ENCODE results near the gene DCST1. TPM values are rescaled to one million over a fixed set of nuclear protein-coding genes. Genes with fewer than 3 reads are reported as not detected.

DCST1 gene
- total and polyA plus RNA-seq, 2 of the 13 experiments (the other 11 are each of a cell fraction or from before 2014, with no cell fraction given), result 0.04 TPM; not detected in 1

DNA sequence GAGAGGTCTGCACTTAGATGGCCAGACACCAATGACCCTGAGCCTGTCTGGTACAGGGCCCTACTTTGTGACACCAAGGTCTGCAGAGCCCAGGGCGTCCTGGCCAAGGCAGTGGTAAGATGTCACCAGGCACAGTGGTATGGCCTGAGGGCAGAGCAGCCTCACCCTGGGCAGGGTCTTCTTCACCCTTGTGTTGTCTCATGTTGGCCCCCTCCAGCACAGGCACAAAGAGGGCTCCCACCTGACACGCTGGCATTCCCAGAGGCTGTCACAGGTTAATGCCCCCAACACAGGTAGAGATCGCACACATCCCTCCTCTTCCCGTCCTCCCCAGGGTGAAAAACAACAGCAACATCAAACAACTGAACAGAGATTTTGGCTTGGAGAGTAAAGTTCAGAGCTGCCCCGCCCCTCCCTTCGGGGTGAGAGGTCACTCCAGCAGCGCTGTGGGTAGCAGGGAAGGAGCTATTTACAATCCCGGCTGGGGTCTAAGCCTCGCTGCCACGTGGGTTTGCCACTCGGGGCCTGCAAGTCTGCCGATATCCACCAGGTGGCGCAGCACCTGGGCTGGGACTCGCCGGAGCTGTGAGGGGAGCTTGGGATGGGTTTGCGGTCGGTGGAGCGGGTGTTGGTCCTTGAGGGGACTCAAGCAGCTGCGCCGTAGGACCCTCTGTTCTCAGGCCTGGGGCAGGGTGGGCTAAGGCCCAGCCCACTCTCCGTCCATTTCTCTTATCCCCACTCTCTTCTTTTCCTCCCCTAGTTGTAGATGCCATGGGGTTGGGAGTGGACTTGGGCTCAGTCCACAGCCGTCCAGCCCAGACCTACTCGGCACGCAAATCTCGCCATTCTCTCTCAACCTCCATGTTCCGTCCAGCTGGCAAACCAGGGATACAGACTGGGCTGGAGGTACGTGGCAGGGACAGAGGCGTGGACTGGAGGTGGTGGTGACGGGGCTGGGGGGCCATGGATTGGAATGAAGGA, 57.7 kb downstream of the DCST1 start (continued):
- TF ChIP-seq, protein P1, sequence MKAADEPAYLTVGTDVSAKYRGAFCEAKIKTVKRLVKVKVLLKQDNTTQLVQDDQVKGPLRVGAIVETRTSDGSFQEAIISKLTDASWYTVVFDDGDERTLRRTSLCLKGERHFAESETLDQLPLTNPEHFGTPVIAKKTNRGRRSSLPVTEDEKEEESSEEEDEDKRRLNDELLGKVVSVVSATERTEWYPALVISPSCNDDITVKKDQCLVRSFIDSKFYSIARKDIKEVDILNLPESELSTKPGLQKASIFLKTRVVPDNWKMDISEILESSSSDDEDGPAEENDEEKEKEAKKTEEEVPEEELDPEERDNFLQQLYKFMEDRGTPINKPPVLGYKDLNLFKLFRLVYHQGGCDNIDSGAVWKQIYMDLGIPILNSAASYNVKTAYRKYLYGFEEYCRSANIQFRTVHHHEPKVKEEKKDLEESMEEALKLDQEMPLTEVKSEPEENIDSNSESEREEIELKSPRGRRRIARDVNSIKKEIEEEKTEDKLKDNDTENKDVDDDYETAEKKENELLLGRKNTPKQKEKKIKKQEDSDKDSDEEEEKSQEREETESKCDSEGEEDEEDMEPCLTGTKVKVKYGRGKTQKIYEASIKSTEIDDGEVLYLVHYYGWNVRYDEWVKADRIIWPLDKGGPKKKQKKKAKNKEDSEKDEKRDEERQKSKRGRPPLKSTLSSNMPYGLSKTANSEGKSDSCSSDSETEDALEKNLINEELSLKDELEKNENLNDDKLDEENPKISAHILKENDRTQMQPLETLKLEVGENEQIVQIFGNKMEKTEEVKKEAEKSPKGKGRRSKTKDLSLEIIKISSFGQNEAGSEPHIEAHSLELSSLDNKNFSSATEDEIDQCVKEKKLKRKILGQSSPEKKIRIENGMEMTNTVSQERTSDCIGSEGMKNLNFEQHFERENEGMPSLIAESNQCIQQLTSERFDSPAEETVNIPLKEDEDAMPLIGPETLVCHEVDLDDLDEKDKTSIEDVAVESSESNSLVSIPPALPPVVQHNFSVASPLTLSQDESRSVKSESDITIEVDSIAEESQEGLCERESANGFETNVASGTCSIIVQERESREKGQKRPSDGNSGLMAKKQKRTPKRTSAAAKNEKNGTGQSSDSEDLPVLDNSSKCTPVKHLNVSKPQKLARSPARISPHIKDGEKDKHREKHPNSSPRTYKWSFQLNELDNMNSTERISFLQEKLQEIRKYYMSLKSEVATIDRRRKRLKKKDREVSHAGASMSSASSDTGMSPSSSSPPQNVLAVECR (CRISPR knock-in tag; IDR thresholded peaks at IDR 0.05; ENCODE audit: borderline replicate concordance), result peak; percentile 83
- TF ChIP-seq ETV6 (CRISPR knock-in tag; conservative IDR thresholded peaks at IDR 0.05) (no peak), KMT2A (CRISPR knock-in tag; IDR thresholded peaks at IDR 0.05) (peak; percentile 43; the same call in 1 of the 2 replicates), TRIM24 (CRISPR knock-in tag; IDR thresholded peaks at IDR 0.05) (0 out of 2 replicates have a peak, but pooled peaks have one; percentile 25), HIVEP1 (CRISPR knock-in tag; IDR thresholded peaks at IDR 0.05) (peak; percentile 49; the same call in 1 of the 2 replicates), FOXP1 (IDR thresholded peaks at IDR 0.05) (no peak), FOXP1 (CRISPR knock-in tag; IDR thresholded peaks at IDR 0.05) (peak; percentile 80), KDM5B (CRISPR knock-in tag; IDR thresholded peaks at IDR 0.05; ENCODE audit: borderline replicate concordance) (no peak), KDM2A (CRISPR knock-in tag; IDR thresholded peaks at IDR 0.05; ENCODE audit: borderline replicate concordance, low read depth) (peak; percentile 84)
- TF ChIP-seq, protein P2, sequence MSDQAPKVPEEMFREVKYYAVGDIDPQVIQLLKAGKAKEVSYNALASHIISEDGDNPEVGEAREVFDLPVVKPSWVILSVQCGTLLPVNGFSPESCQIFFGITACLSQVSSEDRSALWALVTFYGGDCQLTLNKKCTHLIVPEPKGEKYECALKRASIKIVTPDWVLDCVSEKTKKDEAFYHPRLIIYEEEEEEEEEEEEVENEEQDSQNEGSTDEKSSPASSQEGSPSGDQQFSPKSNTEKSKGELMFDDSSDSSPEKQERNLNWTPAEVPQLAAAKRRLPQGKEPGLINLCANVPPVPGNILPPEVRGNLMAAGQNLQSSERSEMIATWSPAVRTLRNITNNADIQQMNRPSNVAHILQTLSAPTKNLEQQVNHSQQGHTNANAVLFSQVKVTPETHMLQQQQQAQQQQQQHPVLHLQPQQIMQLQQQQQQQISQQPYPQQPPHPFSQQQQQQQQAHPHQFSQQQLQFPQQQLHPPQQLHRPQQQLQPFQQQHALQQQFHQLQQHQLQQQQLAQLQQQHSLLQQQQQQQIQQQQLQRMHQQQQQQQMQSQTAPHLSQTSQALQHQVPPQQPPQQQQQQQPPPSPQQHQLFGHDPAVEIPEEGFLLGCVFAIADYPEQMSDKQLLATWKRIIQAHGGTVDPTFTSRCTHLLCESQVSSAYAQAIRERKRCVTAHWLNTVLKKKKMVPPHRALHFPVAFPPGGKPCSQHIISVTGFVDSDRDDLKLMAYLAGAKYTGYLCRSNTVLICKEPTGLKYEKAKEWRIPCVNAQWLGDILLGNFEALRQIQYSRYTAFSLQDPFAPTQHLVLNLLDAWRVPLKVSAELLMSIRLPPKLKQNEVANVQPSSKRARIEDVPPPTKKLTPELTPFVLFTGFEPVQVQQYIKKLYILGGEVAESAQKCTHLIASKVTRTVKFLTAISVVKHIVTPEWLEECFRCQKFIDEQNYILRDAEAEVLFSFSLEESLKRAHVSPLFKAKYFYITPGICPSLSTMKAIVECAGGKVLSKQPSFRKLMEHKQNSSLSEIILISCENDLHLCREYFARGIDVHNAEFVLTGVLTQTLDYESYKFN (CRISPR knock-in tag; conservative IDR thresholded peaks at IDR 0.05), result peak; percentile 94
- TF ChIP-seq, protein P3, sequence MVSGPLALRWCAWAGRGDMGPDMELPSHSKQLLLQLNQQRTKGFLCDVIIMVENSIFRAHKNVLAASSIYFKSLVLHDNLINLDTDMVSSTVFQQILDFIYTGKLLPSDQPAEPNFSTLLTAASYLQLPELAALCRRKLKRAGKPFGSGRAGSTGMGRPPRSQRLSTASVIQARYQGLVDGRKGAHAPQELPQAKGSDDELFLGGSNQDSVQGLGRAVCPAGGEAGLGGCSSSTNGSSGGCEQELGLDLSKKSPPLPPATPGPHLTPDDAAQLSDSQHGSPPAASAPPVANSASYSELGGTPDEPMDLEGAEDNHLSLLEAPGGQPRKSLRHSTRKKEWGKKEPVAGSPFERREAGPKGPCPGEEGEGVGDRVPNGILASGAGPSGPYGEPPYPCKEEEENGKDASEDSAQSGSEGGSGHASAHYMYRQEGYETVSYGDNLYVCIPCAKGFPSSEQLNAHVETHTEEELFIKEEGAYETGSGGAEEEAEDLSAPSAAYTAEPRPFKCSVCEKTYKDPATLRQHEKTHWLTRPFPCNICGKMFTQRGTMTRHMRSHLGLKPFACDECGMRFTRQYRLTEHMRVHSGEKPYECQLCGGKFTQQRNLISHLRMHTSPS (CRISPR knock-in tag; IDR thresholded peaks at IDR 0.05; ENCODE audit: low read depth), result peak; percentile 75; the same call in 1 of the 2 replicates
- TF ChIP-seq, protein P4, sequence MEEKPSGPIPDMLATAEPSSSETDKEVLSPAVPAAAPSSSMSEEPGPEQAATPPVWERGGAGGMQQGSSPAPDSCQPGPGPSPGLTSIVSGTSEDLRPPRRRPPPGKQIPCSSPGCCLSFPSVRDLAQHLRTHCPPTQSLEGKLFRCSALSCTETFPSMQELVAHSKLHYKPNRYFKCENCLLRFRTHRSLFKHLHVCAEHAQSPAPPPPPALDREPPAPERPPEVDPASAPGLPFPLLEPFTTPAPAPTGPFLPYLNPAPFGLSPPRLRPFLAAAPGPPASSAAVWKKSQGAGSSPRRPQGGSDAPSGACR (CRISPR knock-in tag; IDR thresholded peaks at IDR 0.05), result peak; percentile 93; the same call in 1 of the 2 replicates
- TF ChIP-seq, protein P5, sequence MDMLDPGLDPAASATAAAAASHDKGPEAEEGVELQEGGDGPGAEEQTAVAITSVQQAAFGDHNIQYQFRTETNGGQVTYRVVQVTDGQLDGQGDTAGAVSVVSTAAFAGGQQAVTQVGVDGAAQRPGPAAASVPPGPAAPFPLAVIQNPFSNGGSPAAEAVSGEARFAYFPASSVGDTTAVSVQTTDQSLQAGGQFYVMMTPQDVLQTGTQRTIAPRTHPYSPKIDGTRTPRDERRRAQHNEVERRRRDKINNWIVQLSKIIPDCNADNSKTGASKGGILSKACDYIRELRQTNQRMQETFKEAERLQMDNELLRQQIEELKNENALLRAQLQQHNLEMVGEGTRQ (IDR thresholded peaks at IDR 0.05; ENCODE audit: low read depth, low read length), result 0 out of 2 replicates have a peak, but pooled peaks have one; percentile 12
- TF ChIP-seq, protein P5 (CRISPR knock-in tag; IDR thresholded peaks at IDR 0.05; ENCODE audit: borderline replicate concordance), result peak; percentile 59; the same call in 1 of the 2 replicates
